GM18520 (cell line): ENCODE data around the gene DNAH11.
A peak's percentile ranks its signal among the peaks of the same experiment; 100 is the strongest.
"Not testable (repeated sequence)": the region's sequence is repeated elsewhere in the genome, so short reads cannot be mapped to it uniquely, and the experiment has no call there.

Source experiments
- ATAC-seq: cut with Tn5 transposase; IDR thresholded peaks from one replicate; pipeline ENCODE4 v1.9.1; 2021; ENCODE audit not compliant: unreplicated experiment

DNAH11 gene

GRCh38 chr7:21918216-21918615 lies 375.4 kb downstream of the DNAH11 start:
- ATAC-seq = no peak

GRCh38 chr7:21920936-21921335 lies 378.1 kb downstream of the DNAH11 start:
- ATAC-seq = no peak

- no peak for ATAC-seq
These were observed 379.8 kb downstream of the DNAH11 start for GRCh38 chr7:21922605-21923004.

GRCh38 chr7:21923658-21924057 lies 380.8 kb downstream of the DNAH11 start:
- no peak for ATAC-seq

- ATAC-seq = no peak
These were observed 383.6 kb downstream of the DNAH11 start for GRCh38 chr7:21926448-21926847.

- no peak for ATAC-seq
These were observed 384.9 kb downstream of the DNAH11 start for GRCh38 chr7:21927693-21928092.

- not testable (repeated sequence) for ATAC-seq
These were observed 390.5 kb downstream of the DNAH11 start for GRCh38 chr7:21933293-21933692.

DNA sequence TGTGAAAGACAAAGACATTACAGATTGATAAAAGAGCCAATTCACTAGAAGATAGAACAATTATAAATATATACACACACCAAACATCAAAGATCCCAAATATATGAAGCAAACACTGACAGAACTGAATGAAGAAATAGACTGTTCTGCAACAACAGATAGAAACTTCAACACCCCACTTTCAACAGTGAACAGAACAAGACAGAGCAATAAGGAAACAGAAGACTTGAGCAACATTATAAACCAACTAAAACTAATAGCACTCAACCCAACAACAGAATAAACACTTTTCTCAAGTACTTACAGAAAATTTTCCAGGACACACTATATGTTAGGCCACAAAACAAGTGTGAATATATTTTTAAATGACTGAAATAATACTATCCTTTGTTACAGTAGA lies 392.0 kb downstream of the DNAH11 start:
- ATAC-seq = no peak

DNA sequence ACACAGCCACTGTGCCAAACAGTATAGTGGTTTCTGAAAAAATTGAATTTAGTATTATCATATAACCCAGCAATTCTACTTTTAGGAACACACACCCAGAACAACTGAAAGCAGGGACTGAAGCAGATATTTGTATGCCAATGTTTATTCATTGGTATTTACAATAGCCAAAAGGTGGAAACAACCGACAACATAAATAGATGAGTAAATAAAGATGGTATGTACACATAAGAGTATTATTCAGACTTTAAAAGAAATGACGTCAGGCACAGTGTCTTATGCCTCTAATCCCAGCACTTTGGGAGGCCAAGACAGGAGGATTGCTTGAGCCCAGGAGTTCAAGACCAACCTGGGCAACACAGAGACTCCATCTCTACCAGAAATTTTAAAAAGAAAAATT lies 395.6 kb downstream of the DNAH11 start:
- ATAC-seq = no peak

GRCh38 chr7:21939136-21939857 lies 396.5 kb downstream of the DNAH11 start:
- ATAC-seq = peak; percentile 83

DNA sequence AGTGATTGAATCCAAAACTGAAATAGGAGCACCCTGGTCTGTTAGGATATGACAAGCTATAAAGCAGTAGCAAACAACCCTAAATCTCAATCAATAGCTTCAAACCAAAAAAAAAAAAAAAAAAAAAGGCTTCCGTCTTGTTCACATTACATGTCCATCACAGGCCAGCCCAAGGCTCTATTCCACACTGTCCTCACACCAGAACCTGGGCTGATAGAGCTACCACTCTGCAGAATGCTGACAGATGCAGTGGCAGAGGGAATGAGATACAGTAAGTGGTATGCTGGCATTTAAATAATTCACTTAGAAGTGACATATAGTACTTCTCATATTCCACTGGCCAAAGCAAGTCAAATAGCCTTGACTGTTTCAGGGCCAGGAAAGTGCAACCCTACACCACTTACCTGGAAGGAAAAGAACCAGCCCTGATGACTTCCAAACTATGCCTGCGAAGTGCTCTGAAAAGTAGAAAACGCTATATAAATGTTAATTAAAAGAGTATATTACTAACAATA lies 397.1 kb downstream of the DNAH11 start:
- no peak for ATAC-seq

DNA sequence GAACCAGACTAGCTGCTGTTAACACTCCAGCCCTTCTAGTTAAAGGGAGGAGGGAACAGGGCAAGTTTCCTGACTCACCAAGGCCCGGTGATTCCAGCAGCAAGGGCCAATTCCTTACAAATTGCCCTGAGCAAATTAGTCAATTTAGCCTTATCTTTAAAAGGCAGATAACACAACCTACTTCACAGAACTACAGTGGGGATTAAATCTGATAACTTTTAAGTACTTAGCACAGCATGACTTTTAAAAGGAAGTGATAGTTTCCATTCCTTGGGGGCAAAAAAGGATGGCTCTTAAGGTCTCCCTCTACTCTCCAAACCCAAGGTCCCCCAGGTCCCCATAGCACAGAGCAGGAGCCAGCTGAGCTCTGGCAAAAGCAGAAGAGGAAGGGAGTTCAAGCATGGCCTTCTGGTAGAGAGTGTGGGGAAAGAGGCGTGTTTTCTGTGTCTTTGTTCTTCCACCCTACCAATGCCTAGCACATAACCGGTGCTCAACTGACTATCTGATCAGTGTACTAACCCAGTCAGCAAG lies 398.8 kb downstream of the DNAH11 start:
- ATAC-seq = no peak

GRCh38 chr7:21942955-21943354 lies 400.1 kb downstream of the DNAH11 start:
- no peak for ATAC-seq

- no peak for ATAC-seq
These were observed 400.6 kb downstream of the DNAH11 start for GRCh38 chr7:21943436-21943835.

GRCh38 chr7:21944616-21945453 lies 402.0 kb downstream of the DNAH11 start:
- ATAC-seq = no peak

- peak; percentile 68 for ATAC-seq
These were observed 402.8 kb downstream of the DNAH11 start, which contains the start of gene CDCA7L for GRCh38 chr7:21945454-21946221. CDCA7L (minus strand) TSS chr7:21945899; CDS start chr7:21945804, 95 bp downstream.

DNA sequence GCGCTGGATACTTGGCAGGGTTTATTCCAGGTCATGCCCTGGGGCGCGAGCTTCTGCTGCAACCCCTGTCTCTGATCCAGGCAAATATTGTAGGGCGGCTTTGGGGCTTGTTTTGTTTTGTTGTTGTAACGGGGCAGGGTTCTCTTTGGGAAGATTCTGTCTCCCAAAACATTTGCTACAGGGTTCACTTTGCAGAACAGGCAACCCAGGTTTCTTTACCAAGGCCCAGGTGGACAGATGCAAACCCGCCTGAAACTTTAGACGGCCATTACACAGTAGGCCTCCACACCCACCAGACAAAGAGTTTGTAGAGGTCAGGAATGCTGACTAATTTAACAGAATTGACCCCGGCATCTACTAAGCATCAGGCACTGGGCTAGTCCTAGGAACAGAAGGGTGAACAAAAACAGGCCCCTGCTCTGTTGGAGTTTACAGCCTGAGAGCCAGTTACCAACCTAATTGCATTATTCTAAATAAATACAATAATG lies 403.4 kb downstream of the DNAH11 start:
- no peak for ATAC-seq

DNA sequence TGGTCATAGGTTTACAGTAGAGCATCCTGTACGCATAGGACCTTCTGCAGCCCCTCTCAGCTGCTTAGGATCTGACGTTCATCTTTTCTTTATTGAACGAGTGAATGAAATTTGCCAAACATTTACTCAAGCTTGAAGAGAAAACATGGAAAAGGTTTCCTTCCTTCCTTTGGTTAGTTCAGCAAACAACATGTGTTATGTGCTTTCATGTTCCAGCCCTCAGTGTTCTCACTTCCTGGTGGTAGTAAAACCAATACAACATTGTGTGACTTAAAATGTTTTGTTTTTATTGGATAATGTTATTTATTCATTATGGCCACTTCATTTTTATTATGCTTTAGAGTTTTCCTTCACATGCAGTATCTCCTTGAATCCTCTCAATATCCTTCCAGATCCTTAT lies 404.2 kb downstream of the DNAH11 start:
- no peak for ATAC-seq

GRCh38 chr7:21947946-21948345 lies 405.1 kb downstream of the DNAH11 start:
- ATAC-seq = no peak

- ATAC-seq = no peak
These were observed 405.5 kb downstream of the DNAH11 start for GRCh38 chr7:21948364-21948763.
